GM21717 (cell line): Measurements from ENCODE around the gene ZNF630.
"Not testable (repeated sequence)": the region's sequence is repeated elsewhere in the genome, so short reads cannot be mapped to it uniquely, and the experiment has no call there.

Source experiments
- ATAC-seq: cut with Tn5 transposase; IDR thresholded peaks from one replicate; pipeline ENCODE4 v1.9.1; 2021; ENCODE audit warnings: mild to moderate bottlenecking, moderate library complexity; ENCODE audit not compliant: unreplicated experiment

The ZNF630 gene

DNA sequence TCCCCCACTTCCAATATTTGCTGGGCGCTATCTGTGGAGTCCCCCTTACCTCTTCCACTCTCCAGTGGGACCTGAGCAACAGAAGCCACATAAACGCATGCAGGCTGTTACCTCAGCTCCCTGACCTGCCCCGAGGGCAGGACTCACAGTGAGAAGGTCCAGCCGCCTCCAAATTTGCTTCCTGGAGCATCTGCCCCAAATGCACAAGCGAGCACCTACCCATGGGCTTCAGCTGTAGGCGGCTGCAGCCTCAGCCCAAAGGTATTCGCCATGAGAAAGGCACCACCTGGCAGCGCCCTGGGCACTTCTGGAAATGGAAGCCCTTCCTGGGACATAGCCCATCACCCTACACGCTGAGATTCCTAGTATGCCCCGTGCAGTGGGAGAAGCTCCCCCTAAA, 41.2 kb downstream of the ZNF630 start:
- ATAC-seq, result no peak

GRCh38 chrX:48028091-48028490, 43.3 kb downstream of the ZNF630 start:
- no peak for ATAC-seq

DNA sequence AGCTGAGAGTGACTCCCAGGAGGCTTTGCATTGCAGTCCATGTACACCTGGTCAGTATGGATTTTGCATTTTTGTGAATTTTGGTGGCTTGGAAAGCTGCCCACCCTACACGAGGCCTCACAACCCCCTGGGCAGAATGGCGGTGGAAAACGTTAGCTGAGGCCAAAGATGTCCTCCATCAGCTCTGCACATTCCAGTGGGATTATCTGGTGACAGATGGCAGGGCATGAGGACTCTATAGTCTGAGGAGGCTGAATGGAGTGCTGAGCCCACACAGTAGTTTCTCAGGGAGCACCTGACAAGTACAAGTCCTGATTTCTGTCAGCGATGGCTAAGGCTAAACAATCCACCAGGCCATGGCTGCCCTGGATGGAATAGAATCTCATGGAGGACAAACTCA, 43.9 kb downstream of the ZNF630 start:
- ATAC-seq, result not testable (repeated sequence)

- no peak for ATAC-seq
Measured at GRCh38 chrX:48025561-48025960, 45.9 kb downstream of the ZNF630 start.

DNA sequence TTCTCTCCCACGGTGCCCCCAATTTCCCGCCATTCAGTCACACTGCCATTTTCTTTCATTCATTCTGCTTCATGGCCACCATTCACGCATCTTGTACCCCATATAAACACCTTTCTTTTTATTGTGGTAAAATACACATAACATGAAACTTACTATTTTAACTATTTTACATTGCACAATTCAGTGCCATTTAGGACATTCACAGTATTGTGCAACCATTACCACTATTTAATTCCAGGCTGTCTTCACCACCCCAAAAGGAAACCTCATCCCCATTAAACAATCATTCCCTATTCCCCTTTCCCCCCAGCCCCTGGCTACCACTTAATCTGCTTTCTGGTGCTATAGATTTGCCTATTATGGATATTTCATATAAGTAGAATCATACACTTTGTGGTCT, 48.7 kb downstream of the ZNF630 start:
- no peak for ATAC-seq

DNA sequence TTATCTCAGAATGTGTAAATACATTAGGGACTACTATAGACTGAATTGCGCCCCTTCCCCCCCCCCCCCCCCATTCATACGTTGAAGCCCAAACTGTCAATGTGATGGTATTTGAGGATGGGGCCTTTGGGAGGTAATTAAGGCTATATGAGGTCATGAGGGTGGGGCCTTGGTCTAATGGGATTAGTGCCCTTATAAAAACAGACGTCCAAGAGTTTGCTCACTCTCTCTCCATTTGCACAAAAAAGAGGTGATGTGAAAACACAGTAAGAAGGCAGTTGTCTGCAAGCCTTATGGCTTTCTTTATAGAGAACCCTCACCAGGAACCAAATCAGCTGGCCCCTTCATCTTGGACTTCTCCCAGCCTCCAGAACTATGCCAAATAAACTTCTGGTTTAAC, 49.3 kb downstream of the ZNF630 start:
- no peak for ATAC-seq

- no peak for ATAC-seq
Measured at GRCh38 chrX:48021026-48021900, 50.2 kb downstream of the ZNF630 start.

GRCh38 chrX:48020472-48020871, 51.0 kb downstream of the ZNF630 start:
- not testable (repeated sequence) for ATAC-seq

- ATAC-seq, result not testable (repeated sequence)
Measured at GRCh38 chrX:48019892-48020291, 51.5 kb downstream of the ZNF630 start.

DNA sequence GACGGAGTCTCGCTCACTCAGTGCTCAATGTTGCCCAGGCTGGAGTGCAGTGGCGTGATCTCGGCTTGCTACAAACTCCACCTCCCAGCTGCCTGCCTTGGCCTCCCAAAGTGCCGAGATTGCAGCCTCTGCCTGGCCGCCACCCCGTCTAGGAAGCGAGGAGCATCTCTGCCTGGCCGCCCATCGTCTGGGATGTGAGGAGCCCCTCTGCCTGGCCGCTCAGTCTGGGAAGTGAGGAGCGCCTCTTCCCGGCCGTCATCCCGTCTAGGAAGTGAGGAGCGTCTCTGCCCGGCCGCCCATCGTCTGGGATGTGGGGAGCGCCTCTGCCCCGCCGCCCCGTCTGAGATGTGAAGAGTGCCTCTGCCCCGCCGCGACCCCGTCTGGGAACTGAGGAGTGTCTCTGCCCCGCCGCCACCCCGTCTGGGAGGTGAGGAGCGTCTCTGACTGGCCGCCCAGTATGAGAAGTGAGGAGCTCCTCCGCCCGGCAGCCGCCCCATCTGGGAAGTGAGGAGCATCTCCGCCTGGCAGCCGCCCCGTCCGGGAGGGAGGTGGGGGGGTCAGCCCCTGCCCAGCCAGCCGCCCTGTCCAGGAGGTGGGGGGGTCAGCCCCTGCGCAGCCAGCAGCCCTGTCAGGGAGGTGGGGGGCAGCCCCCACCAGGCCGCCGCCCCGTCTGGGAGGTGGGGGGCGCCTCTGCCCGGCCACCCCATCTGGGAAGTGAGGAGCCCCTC, 54.7 kb downstream of the ZNF630 start:
- not testable (repeated sequence) for ATAC-seq

GRCh38 chrX:48009445-48009960, 61.9 kb downstream of the ZNF630 start:
- ATAC-seq, result not testable (repeated sequence)
